UCSD-AML1 (cell line): ENCODE measurements around the gene KCNQ5.

Experiments used
- DNase-seq: peaks from one replicate; lab custom pipeline; 2025; ENCODE audit not compliant: unreplicated experiment; lab: John Stamatoyannopoulos, UW

The KCNQ5 gene

DNA sequence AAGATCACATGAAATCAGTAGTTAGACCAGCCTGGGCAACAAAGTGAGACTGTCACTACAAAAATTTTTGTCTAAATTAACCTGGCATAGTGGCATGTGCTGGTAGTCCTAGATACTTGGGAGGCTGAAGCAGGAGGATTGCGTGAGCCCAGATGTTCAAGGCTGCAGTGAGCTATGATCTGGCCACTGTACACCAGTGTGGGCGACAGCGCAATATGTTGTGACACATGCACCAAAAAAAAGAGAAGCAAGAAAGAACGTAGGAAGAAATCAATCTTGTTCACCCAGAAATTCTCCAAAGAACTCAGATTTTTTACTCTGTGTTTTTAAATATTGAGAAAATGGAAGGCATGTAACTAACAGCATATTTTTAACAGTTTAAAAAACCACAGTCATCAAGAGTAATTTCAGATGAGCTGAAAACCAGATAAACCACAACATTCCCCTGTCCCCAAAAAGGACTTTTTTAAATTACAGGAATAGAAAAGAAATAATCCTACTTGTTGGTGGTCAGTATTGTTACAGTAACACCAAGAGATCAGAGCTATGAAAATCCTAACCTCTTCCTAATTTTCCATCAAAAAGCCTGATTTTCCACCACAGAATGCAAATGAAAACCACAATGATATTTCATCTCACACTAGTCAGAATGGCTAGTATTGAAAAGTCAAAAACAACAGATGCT is 363.3 kb downstream of the KCNQ5 start:
- no peak for DNase-seq

DNA sequence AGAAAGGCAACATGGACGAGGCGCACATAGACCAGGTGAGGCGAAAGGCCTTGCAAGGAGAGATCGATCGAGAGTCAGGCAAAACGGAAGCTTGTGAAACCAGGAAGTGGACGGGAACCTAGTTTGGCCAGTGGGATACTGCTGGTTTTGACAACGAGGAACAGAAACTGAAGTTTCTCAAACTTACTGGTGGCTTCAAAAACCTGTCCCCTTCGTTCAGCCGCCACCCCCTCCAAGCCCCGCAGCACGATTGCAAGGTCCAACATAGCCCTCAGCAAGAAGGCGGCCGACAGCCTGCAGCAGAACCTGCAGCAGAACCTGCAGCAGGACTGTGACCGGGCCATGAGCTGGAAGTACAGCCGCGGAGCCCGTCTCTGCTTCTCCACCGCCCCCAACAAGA is 365.4 kb downstream of the KCNQ5 start:
- DNase-seq = no peak

DNA sequence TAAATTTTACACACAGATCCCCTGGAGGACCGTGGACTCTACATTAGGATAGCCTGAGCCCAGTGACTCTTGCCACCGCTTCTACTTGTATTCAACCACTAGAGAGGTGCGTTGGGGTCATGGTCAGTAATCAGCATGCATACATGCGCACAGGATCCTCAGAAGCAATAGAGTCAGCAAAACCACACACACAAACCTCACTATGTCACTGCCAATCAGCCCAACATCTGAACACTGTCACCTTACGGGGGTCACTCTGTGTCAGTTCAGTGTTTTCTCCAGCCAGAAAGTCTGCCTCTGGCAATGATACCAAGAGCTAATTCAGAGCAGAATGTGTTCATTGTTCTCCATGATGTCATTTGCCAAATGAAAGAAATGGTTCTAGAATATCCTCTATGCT is 378.1 kb downstream of the KCNQ5 start:
- no peak for DNase-seq

DNA sequence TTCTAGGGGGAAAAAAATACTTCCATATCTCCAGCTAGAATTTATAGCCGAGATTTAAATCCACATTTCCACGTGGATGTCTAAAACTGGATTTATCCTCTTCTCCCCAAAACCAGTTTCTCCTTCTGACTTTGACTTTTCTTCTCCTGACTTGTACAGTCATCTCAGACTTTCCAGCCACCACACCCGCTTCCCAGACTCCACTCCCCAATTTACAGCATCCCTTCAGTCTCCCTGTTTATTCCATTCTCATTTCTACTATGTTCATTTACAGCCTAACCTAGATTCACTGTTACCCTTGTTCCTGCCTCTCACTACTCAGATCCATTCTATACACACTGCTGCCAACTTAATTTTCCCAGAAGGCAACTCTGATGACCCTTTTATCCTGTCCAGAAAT is 378.6 kb downstream of the KCNQ5 start:
- no peak for DNase-seq

DNA sequence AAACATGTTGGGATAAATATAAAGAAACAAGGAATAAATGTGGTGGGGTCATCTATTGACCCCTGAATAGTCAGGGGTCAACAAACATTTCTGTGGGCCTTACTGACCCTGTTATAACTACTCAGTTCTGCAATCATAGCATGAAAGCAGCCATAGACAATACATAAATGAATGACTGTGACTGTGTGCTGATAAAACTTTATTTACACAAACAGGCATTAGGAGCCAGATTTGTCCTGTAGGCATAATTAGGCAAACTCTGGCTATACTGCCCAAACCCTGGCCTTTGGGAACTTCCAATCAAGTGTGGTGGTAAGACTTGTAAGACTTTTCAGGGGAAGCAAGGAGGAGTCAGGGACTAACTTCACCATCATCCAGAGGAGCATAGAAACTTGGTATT is 380.7 kb downstream of the KCNQ5 start:
- no peak for DNase-seq

DNA sequence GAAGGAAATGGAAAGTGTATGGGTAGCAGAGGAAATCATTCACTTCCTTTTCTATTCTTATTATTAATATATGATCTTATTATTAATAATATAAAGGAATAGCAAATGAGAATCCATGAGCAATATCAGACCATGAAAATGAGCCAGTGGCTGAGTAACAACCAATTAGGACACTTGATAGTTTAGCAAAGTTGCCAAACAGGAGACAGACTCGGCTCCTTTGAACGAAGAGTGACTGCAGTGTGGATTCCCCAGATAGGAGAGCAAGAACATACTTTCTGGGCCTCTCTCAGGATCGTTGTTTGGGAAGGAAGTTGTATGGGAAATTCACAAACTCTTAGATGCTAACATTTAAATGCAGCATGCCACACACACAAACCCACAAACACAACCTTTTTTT is 381.4 kb downstream of the KCNQ5 start:
- no peak for DNase-seq

DNA sequence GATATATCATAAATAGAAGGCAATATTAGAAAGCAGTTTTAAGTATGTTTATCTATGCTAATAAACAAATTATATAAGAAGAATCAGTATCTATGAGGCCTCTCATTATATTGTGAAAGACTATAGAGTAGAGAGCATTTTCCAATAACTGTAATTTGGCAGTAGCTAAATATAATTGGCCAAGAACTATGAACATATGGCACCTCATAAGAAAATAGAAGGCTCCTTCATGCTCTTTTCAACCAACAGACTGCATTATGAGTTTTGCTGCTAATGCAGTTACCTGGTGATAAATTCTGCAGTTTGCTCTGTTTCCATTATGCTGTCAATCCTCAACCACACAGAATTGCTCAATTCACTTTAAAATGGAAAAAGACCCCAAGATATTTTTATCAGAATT is 382.4 kb downstream of the KCNQ5 start:
- DNase-seq = no peak

DNA sequence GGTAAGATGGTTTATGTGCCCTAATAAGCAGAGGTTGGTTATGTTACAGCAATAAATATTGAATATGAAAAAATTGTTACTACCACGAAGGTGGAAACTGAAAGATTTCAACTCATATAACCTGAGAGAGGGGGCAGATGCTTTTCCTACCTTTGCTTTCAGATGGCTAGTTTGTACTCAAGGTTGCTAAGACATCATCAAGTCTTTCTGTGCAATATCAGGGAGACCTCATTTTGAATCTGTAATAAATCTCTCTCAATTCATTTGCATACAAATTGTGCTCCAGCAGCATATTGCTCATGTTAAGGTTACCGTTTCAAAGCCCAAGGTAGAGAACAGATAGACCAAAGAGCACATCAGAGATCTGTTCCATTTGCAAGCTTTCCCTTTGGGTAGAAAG is 383.0 kb downstream of the KCNQ5 start:
- DNase-seq = no peak

DNA sequence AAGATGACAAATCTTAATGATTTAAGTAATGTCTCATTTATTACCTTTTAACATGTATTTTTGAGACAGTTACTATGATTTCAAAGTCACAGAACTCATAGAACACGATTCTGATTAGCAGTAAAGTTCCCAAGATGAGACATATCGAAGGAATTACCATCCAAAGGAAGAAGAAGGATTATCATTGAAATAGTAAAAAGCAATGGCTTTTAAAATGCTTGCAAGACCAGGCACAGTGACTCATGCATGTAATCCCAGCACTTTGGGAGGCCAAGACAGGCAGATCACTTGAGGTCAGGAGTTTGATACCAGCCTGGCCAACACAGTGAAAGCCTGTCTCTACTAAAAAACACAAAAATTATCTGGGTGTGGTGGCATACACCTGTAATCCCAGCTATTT is 384.3 kb downstream of the KCNQ5 start:
- no peak for DNase-seq

DNA sequence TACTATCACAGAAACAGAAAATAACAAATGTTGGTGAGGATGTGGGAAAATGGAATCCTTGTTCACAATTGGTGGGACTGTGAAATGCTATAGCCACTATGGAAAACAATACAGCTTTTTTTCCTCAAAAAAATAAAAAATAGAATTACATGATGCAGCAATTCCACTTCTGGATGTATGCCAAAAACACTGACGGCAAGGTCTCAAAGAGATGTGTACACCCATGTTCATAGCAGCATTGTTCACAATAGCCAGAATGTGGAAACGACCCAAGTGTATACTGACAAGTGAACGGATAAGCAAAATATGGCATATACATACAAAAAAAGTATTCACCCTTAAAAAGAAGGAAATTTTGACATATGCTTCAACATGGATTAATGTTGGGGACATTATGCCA is 390.1 kb downstream of the KCNQ5 start:
- DNase-seq = no peak

DNA sequence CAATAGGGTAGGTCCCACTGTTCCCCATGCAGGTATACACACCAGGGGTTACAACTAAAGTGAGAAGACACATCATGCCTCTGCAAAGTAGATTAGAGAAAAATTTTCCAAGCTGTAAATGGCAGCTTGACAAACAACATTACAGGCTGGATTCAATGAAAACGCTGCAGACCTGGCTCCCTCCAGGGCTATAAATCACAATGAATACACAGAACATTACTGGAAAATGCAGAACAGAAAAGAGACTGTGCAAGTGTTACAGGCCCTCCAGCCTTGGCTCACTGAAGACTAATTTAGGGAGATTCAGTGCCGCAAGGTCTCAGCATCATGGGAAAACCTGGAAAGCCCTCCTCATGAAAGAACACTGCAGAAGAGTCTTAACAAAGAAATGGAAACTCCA is 395.6 kb downstream of the KCNQ5 start:
- no peak for DNase-seq

DNA sequence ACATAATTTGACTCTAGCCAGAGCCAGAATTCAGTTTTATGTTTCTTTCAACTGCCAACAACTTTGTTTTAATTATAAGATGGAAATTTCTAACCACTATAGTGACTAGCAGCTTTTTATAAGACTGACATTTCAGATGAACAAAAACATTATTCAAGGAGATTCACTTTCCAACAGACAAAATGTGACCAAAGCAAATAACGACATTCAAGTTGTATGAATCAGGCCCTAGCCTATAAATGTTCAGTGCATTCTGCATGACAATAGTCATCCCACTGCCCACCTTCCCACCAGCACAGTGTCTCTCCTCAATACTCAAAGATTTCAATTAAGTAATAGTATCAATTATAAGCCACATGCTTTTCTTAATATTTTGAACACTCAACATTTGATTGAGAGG is 402.7 kb downstream of the KCNQ5 start:
- DNase-seq = no peak

DNA sequence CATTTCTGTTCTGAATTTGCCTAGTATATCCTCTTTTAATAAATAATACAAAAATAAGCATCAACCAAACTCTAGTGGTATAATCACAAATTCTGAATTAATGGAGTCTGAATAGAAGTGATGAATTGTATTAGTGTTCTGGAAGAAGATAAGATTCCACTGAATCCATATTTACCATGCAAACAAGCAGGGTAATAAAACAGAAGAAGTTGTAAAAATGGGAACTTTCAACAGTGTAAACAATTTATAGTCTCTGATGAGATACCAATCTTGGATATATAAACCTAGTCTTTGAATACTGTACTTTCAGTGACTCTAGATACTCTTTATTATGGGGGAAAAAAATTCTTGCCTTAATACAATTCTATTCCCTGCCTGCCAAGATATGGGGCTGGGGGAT is 405.8 kb downstream of the KCNQ5 start:
- no peak for DNase-seq

DNA sequence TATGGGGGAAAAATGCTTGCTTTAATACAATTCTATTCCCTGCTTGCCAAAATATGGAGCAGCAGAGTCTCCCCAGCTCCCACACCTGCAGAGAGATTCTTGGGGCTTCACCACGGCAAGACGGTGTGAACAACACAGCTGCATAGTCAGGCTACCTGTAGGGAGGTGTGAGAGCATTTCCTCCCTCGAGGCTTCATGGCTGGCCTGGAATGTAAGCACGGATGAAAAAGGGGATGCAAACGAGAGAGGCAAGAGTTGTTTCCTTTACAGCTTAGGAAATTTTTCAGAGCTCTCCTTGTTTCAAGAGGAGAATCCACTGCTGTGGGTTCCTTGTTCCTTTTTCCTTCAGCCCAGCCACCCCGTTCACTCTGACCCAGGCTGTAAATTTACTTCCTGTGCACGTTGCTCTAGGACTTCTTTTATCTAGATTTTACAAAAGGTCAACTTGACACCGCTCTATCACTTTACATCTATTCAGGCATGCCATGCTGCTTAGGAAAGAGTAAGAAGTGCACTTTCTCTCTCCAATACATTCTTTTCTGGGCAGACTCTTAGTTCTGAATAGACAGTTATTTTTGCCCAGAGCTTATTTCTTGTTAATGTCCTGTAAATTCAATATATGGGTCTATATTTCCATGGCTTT is 406.4 kb downstream of the KCNQ5 start:
- peak; percentile 12 for DNase-seq

DNA sequence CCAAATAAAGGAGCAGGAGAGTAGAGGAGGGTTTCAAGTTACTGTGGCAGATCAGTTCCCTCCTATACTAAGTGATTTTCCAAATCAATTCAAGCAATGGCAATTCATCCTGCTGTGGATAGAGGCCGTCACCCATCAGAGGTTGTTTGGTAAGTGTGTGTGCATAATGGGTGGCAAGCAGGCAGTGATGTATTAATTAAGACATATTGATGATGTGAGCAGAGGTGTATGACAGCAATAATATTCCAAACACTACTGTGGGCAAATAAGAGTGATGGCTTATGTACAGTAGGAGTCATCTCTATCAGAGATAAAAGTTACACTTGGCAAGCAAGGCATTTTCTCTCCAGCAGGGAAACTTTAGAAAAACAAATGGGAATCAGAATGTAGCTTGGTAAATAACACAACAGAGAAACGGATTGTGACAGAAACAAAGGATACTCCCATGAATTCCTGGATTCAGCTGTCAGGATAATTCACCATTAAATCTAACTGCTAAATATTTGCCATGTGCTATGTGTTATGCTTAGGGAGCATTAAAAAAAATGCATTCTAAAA is 407.1 kb downstream of the KCNQ5 start:
- DNase-seq = no peak

DNA sequence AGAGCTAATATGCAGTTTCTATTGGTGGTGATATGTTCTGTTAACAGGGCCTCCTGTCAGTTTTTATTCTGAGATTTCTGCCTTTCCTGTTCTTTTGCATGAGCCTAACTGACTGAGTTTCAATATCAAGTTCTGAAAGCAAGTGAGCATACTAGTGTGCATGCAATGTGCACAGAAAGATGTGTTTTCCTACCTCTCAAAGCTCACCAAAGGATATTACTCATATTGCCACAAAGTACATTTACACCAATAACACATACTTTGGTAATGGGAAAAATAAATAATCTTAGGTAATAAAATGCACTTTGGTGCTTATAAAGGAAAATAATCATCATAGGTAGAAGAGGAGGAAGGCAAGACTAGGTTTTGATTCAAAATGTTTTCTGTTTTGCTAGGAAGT is 408.4 kb downstream of the KCNQ5 start:
- no peak for DNase-seq

DNA sequence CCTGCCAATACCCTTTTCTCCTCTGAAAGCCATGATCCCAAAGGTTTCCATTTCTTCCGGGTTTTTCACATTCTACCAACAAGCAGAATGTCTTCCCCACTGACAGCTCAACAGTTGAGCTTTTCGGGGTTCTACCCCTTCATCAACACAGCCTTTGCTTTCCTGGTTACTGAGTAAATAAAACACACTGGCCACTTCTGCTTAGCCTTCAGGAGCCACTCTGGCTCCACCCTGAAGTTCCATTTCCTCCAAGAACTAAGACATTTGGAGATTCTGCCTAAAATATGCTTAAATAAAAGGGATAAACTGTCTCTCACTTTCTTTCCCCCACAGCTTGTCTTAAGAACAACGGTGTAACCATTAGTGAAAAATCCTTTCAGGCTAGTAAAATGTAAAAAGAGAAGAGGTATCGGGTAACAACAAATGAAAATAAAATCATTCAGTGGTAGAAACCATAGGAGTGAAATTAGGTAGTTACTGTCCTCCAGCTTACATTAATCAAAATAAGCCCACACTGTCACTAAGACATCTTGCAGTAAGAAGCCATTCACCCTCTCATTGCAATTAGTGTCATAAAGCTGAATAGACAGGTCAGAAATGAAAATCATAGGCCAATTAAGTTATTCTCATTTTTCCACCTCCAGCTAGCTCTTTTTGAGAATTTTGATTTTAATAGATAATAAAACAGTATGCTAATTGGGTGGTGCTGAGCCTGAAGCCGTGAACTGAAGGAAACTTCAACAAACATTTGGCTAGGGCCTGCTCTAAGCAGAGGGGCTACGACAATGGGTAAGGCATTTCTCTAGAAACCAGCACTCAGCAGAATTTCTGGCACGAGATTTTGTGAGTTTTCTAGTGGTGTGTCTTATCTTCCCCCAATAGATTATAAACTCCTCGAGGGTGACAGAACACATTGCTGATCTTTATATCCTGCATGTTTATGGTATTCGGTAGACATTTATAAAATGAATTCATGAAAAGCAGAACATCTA is 409.2 kb downstream of the KCNQ5 start:
- DNase-seq = no peak

DNA sequence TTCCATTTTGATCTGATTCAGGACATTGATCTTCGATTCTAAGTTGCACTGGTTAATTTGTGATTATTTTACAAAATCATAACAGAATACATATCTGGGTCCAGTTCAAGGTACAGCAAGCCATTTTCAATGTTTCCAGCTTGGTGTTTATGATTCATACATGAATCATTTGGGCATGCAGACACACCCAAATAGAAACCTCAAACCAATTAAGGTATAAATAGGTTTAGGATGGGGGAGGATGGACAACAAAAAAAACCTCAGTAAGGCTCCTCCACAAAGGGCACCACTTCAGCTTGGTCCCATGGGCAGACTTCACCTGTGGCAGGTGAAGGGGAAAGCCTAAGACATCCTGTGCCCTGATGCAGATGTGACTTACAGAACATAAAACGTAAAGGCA is 410.7 kb downstream of the KCNQ5 start:
- no peak for DNase-seq

DNA sequence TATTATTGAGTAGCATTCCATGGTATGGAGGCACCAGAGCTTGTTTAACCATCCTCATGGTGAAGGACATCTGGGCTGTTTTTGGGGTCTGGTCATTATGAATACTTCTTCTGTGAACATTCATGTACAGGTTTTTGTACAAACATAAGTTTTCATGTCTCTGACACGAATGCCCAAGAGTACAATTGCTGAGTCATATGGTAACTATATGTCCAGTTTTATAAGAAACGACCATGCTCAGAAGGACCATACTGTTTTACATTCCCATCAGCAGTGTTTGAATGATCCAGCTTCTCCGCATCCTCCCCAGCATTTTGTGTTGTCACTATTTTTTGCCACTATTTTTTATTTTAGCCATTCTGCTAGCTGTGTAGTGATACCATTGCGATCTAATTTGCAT is 414.8 kb downstream of the KCNQ5 start:
- no peak for DNase-seq

DNA sequence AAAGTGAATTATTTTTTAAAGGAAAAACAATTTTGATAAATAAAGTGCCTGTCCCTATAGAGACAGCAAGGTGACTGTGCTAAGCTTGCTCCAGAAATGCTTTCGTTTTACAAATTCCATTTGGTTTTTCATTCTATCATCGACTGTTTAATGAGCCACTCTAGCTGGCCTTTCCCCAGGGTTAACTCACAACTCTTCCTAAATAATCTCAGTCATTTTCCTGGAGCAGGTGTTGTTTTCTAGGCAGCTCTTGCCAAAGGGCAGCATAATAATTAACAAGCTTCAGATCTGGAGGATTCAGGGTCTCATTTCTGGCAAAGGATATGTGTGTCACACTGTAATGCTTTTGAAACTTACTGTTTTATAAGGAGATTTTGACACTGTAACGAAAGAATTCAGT is 419.2 kb downstream of the KCNQ5 start:
- no peak for DNase-seq

DNA sequence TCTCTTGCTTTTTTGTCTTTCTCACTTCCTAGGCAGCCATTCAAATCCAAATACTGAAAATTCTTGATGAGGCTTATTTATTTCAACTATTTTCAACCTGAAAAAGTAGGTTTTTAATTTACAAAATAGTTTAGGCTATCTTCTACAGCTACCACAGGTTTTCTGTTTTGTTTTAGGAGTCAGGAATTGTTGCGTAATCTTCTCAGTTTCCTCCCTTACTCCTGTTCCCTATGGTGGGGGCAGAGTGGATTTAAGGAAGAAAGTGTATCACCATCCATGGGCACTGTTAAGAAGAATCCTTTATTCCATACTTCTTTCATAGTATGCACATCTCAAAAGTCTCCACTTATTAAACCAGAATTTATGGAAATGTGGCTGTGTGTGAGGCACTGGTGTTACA is 421.0 kb downstream of the KCNQ5 start:
- DNase-seq = no peak

DNA sequence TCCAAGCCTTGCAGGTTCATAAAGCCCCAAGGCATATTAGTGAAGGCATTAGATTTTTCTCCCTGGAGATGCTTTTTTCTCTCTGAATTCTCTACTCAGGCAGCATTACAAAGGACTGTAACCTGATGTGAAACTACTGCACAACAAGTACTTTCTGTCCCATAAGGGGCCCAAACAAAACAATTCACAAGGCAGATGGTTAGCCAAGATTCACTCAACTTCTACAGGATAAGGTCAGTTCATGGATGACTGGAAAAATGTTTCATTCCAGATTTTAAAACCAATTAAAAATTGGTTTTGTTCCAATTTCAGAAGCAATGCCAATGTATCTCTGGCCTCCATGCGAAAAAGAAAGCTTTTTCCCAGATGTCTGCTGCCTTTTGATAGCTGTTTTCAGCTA is 421.6 kb downstream of the KCNQ5 start:
- DNase-seq = no peak
